ENCODE results near the gene FLNC. TPM values are rescaled to one million over a fixed set of nuclear protein-coding genes. Genes with fewer than 3 reads are reported as not detected.

FLNC gene
- total RNA-seq, 4 donors from 2014 or later = 3.8 to 5.1 (median 4.3) TPM

- no peaks in the 10 kb centered on the region for H3K9me3 ChIP-seq
- TF ChIP-seq POLR2A (IDR thresholded peaks at IDR 0.05) (no peak), EP300 (IDR thresholded peaks at IDR 0.05) (no peak), POLR2AphosphoS5 (IDR thresholded peaks at IDR 0.05) (no peak)
- TF ChIP-seq, protein P1, sequence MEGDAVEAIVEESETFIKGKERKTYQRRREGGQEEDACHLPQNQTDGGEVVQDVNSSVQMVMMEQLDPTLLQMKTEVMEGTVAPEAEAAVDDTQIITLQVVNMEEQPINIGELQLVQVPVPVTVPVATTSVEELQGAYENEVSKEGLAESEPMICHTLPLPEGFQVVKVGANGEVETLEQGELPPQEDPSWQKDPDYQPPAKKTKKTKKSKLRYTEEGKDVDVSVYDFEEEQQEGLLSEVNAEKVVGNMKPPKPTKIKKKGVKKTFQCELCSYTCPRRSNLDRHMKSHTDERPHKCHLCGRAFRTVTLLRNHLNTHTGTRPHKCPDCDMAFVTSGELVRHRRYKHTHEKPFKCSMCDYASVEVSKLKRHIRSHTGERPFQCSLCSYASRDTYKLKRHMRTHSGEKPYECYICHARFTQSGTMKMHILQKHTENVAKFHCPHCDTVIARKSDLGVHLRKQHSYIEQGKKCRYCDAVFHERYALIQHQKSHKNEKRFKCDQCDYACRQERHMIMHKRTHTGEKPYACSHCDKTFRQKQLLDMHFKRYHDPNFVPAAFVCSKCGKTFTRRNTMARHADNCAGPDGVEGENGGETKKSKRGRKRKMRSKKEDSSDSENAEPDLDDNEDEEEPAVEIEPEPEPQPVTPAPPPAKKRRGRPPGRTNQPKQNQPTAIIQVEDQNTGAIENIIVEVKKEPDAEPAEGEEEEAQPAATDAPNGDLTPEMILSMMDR (IDR thresholded peaks at IDR 0.05) = no peak
- H3K4me3 ChIP-seq = no peak overlapping the region
- no peak overlapping the region for H3K27ac ChIP-seq
- DNase-seq (ENCODE audit: low spot score in 2 of 2) = no peak
- H3K4me1 ChIP-seq = no peaks in the 10 kb centered on the region
- no peaks in the 10 kb centered on the region for H3K27me3 ChIP-seq
- peaks cover 15% of the 10 kb centered on the region for H3K36me3 ChIP-seq
- WGBS = 95% methylated on average over 8 of the region's 17 CpGs
Measured at GRCh38 chr7:128843938-128844621, 13.9 kb downstream of the FLNC start.

DNA sequence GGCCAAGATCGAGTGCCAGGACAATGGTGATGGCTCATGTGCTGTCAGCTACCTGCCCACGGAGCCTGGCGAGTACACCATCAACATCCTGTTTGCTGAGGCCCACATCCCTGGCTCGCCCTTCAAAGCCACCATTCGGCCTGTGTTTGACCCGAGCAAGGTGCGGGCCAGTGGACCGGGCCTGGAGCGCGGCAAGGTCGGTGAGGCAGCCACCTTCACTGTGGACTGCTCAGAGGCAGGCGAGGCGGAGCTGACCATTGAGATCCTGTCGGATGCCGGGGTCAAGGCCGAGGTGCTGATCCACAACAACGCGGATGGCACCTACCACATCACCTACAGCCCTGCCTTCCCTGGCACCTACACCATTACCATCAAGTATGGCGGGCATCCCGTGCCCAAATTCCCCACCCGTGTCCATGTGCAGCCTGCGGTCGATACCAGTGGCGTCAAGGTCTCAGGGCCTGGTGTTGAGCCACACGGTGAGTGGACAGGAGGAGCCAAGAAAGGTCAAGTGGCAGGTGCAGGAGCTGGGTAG, 14.6 kb downstream of the FLNC start:
- DNase-seq (ENCODE audit: low spot score in 2 of 2) = no peak
- peaks cover 20% of the 10 kb centered on the region for H3K36me3 ChIP-seq

GRCh38 chr7:128845475-128845874, 15.3 kb downstream of the FLNC start:
- TF ChIP-seq POLR2A (IDR thresholded peaks at IDR 0.05) (no peak), EP300 (IDR thresholded peaks at IDR 0.05) (no peak), POLR2AphosphoS5 (IDR thresholded peaks at IDR 0.05) (no peak)
- TF ChIP-seq, protein P1 (IDR thresholded peaks at IDR 0.05) = no peak
- Histone ChIP-seq H3K4me3 (no peak overlapping the region), H3K27ac (no peak overlapping the region), H3K36me3 (peaks cover 24% of the 10 kb centered on the region), H3K27me3 (no peaks in the 10 kb centered on the region), H3K9me3 (no peaks in the 10 kb centered on the region), H3K4me1 (no peaks in the 10 kb centered on the region)
- 84% methylated on average over 5 of the region's 5 CpGs for WGBS
- no peak for DNase-seq (ENCODE audit: low spot score in 2 of 2)

More for the DNA sequence above, 14.6 kb downstream of the FLNC start:
- H3K4me3 ChIP-seq = no peak overlapping the region
- no peak overlapping the region for H3K27ac ChIP-seq
- 86% methylated on average over 3 of the region's 25 CpGs for WGBS
- TF ChIP-seq POLR2A (IDR thresholded peaks at IDR 0.05) = no peak
- TF ChIP-seq, protein P1 (IDR thresholded peaks at IDR 0.05) = no peak
- TF ChIP-seq EP300 (IDR thresholded peaks at IDR 0.05) = no peak
- TF ChIP-seq POLR2AphosphoS5 (IDR thresholded peaks at IDR 0.05) = no peak
- H3K4me1 ChIP-seq = no peaks in the 10 kb centered on the region
- no peaks in the 10 kb centered on the region for H3K27me3 ChIP-seq
- H3K9me3 ChIP-seq = no peaks in the 10 kb centered on the region

DNA sequence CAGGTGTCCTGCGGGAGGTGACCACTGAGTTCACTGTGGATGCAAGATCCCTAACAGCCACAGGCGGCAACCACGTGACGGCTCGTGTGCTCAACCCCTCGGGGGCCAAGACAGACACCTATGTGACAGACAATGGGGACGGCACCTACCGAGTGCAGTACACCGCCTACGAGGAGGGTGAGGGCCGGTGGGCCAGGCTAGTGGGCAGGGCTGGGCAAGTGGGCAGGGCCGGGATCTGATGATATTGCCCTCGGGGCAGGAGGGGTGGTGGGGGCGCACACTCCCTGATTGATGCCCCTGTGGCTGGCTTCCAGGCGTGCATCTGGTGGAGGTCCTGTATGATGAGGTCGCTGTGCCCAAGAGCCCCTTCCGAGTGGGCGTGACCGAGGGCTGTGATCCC, 15.8 kb downstream of the FLNC start:
- no peak overlapping the region for H3K4me3 ChIP-seq
- no peak for TF ChIP-seq POLR2A (IDR thresholded peaks at IDR 0.05)
- TF ChIP-seq POLR2AphosphoS5 (IDR thresholded peaks at IDR 0.05) = no peak
- TF ChIP-seq, protein P1 (IDR thresholded peaks at IDR 0.05) = no peak
- no peak for TF ChIP-seq EP300 (IDR thresholded peaks at IDR 0.05)
- H3K4me1 ChIP-seq = no peaks in the 10 kb centered on the region
- no peaks in the 10 kb centered on the region for H3K27me3 ChIP-seq
- H3K27ac ChIP-seq = no peak overlapping the region
- 88% methylated on average over 9 of the region's 19 CpGs for WGBS
- no peak for DNase-seq (ENCODE audit: low spot score in 2 of 2)
- H3K36me3 ChIP-seq = peaks cover 29% of the 10 kb centered on the region
- no peaks in the 10 kb centered on the region for H3K9me3 ChIP-seq

GRCh38 chr7:128846781-128847444, 16.7 kb downstream of the FLNC start:
- H3K36me3 ChIP-seq = peaks cover 31% of the 10 kb centered on the region
- H3K27me3 ChIP-seq = no peaks in the 10 kb centered on the region
- DNase-seq (ENCODE audit: low spot score in 2 of 2) = no peak
- no peaks in the 10 kb centered on the region for H3K4me1 ChIP-seq
- no peak overlapping the region for H3K27ac ChIP-seq
- H3K9me3 ChIP-seq = no peaks in the 10 kb centered on the region
- WGBS = 87% methylated on average over 14 of the region's 14 CpGs
- TF ChIP-seq POLR2A (IDR thresholded peaks at IDR 0.05) = no peak
- TF ChIP-seq EP300 (IDR thresholded peaks at IDR 0.05) = no peak
- TF ChIP-seq POLR2AphosphoS5 (IDR thresholded peaks at IDR 0.05) = no peak
- TF ChIP-seq, protein P1 (IDR thresholded peaks at IDR 0.05) = no peak
- no peak overlapping the region for H3K4me3 ChIP-seq

Data from suprapubic skin (tissue), 4 donors.